Measurements from ENCODE around the gene CLEC20A.

Gene CLEC20A

GRCh38 chr1:178498896-178499675 lies 2.3 kb upstream of the CLEC20A start:
- no peak for DNase-seq

DNA sequence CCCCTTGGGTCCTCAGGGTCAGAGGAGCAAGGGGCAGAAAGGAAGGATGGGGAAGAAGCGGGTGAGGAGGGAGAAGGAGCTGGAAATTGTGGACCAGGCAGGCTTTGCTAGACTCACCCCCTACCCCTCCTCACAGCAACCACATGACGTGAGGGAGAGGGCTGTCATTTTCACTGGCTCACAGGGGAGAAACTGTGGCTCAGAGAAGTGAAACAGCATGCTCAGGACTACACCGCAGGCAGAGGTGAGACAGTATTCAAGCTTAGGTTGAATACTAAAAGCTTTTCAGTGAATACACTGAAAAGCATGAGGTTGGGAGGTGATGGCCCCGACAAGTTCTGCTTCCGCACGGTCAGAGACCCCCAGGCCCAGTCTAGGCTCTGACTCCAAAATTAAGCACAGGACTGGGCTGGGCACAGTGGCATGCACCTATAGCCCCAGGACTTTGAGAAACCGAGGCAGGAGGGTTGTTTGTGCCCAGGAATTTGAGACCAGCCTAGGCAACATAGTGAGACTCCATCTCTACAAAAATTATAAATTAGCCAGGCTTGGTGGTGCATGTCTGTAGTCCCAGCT lies 1.2 kb upstream of the CLEC20A start:
- no peak for DNase-seq

DNA sequence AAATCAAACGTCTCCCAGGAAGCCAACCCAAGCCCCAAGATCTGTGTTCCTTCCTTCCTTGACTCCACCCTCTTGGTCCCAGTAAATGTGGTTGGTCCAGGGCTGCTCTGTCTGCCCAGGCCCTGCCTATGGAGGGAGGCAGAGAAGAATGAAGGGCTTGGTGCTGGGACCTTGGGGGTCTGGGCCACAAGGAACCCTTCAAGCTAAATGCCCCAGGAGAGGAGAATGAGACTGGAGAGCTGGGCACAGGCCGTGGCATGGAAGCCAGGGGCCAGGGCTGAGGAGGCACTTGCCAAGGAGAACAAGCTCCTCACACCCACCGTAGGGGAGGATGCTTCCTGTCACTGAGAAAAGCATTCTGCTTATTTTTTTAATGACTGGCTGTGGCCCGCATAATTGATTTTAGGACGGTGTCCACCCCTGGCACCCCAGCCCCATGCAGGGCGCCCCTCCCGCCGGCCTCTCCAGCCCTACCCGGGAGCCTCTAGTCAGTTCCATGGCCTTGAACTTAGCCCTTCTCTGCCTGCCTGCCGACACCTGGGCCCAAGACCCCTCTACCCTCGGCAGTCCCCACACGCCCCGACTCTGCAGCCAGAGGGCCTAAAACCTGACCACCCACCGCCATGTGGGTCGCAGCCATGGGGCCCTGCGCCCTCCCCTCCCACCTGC lies 889 bp downstream of the CLEC20A start:
- no peak for DNase-seq

- DNase-seq = no peak
Observed at GRCh38 chr1:178495158-178495557, 1.6 kb downstream of the CLEC20A start.

GRCh38 chr1:178494569-178494971 lies 2.2 kb downstream of the CLEC20A start:
- no peak for DNase-seq

- no peak for DNase-seq
Observed at GRCh38 chr1:178493301-178493741, 3.4 kb downstream of the CLEC20A start.

DNA sequence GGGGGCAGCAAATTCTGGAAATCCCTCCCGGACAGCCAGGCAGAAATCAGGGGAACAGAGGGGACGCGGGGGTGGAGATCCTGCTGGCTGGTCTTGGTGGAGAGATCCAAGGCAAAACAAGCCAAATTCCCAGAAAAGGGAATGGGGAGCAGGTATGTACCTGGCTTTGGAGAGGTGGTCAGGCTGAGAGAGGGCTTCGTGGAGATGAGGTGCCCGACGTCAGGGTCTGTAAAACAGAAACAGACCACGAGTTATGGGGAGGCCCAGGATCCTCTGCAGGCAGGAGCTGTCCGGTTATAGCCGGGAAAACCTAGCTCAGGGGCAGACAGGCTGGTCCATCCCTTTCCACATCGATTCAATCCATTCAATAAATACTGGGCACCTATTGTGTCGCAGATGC lies 4.4 kb downstream of the CLEC20A start:
- DNase-seq = no peak

GRCh38 chr1:178491721-178492120 lies 5.0 kb downstream of the CLEC20A start:
- DNase-seq = no peak

- no peak for DNase-seq
Observed at GRCh38 chr1:178490967-178491366, 5.8 kb downstream of the CLEC20A start.

DNA sequence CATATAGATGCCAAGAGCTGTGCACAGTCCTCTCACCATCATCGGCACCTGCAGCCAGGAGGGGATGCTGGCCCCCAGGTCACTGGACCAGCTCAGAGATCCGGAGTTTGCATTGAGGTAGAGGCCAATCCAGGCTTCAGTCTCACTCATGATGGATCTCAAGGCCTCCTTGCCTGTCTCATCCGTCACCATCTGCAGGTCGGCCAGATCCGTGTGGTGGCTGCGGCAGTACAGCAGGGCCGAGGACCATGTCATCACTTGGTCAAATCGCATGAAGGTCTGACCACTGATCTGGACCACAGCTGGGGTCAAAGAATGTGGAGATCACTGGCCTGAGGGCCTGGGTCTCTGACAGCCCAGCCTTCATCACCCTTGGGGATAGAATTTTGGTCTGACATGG lies 6.6 kb downstream of the CLEC20A start:
- DNase-seq = no peak

DNA sequence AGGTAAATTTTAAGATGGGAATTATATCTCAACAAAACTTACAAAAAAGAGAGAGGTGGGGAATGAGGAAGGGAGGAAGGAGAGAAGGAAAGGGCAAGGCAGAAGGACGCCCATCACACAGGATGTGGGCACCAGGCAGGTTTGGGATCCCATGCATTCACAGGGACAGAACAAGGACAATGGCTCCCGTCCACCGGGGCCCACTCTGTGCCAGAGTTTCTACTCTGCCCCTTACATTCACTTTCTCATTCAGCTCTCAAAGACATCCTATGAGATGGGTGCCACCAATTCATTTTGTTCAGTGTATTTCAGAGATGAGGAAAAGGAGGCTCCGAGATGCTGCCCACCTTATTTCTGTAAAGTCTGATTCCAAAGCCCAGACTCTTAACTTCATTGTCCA lies 7.4 kb downstream of the CLEC20A start:
- DNase-seq = no peak

- DNase-seq = no peak
Observed at GRCh38 chr1:178488393-178488792, 8.4 kb downstream of the CLEC20A start.

GRCh38 chr1:178487070-178487615 lies 9.6 kb downstream of the CLEC20A start:
- DNase-seq = no peak

- no peak for DNase-seq
Observed at GRCh38 chr1:178486100-178487069, 10.4 kb downstream of the CLEC20A start.

DNA sequence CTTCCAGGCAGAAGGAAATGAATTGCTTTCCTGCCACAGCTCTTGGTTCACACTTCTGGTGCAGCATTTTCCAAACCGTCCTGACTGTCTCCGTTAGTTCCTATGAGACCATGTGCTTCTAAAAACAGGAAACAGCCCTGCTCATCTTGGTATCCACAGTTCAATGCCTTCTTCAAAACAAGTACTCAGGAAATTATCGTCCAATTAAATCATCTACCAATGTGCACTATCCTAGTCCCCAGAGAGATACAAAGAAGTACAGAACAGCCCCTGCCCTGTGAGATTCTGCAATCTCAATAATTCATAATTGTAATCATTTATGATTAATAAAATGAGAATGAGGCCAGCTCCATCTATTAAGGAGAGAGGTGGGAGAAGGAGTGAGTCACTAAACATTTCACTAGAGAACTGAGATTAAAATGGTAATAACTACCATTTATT lies 11.2 kb downstream of the CLEC20A start:
- DNase-seq = no peak

- no peak for DNase-seq
Observed at GRCh38 chr1:178484698-178485225, 12.0 kb downstream of the CLEC20A start.

- DNase-seq = no peak
Observed at GRCh38 chr1:178483251-178483957, 13.4 kb downstream of the CLEC20A start.

DNA sequence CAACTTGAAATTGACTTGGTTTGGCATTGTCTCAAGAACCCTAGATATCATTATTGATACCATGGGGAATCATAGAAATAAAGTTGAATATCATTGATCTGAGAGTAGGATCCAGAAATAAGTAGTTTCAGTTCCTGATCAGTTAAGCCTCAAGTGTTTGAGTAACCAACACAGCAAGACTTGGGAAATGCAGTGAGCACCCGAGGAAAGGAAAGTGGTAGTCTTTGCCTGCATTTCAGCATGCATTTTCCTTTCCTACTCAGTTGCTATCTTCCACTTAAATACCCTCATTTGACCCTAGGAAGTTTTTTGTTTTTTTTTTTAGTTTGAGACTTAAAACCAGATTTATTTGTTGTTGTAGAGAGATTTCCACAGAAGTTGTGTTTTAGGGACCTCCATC lies 18.9 kb downstream of the CLEC20A start:
- no peak for DNase-seq

GRCh38 chr1:178477373-178477772 lies 19.4 kb downstream of the CLEC20A start:
- no peak for DNase-seq

GRCh38 chr1:178472531-178472930 lies 24.2 kb downstream of the CLEC20A start:
- DNase-seq = no peak

DNA sequence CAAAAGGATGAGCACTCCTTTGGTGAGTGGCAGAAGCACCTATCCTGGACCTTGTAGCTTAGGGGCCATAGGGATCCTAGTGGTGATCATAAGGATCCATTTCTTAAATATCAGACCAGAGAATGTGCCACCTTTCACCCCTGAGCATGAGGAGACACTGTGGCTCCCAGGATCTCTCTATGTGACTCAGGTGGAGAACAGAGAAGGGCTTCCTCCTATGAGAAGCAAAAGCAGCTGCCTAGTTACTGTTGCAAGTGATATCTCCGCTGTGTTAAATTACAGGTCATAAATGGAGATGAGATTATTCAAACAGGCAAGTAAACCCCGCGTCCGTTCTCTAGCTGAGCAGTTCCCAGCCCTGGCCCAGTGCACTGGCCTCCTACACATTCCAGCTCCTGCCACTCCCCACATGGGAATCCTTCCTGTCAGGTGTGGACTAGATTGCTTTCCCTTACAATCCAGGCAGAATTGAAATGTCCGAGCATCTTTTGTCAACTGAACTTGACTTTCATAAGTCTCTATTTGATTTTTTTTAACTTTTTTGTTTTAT lies 26.3 kb downstream of the CLEC20A start:
- no peak for DNase-seq
